DMS153 (cell line): Measurements from ENCODE around the gene ALK.
A peak's percentile ranks its signal among the peaks of the same experiment; 100 is the strongest.

ENCODE experiments used
- DNase-seq: peaks from one replicate; lab custom pipeline; 2025; lab: John Stamatoyannopoulos, UW

ALK gene

DNA sequence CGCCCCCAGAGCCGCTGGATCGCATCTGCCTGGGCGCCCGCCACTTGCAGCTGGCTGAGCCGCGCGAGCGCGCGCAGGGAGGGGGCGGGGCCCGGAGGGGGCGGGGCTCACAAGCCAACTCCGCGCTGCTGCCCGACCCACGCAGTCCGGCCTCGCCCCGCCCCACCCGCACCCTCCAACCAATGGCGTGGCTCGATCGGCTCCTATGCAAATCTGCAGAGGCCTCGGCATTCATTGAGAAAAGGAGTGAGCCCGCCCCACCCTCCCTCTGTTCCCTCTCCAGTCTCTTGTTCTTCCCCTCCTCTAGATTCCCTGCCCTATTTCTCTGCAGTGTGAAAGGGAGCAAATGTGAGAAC lies at the start of gene ALK:
ALK (minus strand) TSS at position 27 of the 356 bp plus-strand sequence. CDS start 927 bp downstream, outside the sequence.
- DNase-seq: peak; percentile 93

DNA sequence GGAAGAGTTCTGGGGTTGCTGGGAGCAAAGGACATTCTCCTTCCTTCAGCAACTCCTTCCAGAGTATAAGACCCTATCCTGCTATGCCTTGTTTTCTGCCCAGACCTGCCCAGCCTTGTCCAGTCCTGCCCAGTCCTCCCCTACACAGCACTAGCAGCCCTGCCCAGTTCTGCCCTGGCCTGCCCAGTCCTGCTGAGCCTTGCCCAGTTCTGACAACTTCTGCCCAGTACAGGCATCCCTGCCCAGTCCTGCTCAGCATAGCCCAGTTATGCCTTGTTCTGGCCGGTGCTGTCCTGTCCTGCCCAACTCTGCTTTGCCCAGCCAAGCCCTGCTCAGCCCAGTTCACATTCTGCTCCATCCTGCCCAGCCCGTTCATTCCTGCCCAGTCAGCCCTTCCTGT lies 44.9 kb upstream of the ALK start:
- DNase-seq: no peak

DNA sequence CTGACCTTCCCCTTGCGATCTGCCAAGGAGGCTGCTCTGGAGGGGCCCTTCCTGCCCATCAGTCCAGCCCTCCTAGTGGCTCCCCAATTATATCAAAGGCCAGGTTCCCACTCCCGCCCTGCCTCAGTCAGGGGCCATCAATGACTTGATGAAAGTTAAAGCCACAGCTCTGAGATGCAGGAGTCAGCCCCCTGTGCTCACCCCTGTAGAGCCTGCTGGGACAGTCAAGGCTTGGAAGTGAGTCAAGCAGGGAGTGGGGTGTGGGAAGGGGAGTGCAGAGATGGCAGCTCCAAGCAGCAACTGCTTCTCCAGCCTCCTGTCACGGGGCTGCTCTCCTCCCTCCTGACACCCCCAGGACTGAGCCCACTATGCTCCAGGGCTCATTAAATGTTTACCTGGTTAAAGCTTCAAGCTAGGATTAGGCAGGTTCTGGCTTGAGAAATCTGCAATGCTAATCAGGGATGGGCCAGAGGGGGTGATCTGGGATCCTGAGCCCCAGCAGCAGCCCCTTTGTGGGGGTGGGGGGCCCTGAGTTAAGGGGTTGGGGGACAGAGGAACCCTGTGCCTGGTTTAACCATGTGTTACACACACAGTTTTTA lies 42.7 kb upstream of the ALK start:
- DNase-seq: no peak

DNA sequence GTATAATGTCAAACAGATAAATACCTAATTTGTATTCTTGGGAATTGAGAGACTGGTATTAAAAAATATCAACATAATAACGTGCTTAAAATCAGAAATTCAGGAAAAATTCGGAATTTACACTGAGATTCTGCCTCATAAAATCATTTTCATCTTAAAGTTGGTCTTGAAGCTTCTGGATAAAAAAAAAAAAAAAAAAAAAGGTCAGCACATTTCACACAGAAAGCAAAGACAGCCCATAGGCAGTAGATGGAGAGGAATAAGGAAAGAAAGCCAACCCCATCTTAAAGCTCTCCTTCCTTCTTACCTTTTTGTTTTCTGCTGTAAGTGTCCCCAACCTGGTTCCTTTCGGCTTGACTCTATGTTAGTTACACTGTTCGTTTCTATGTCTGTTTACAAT lies 41.5 kb upstream of the ALK start:
- DNase-seq: no peak

DNA sequence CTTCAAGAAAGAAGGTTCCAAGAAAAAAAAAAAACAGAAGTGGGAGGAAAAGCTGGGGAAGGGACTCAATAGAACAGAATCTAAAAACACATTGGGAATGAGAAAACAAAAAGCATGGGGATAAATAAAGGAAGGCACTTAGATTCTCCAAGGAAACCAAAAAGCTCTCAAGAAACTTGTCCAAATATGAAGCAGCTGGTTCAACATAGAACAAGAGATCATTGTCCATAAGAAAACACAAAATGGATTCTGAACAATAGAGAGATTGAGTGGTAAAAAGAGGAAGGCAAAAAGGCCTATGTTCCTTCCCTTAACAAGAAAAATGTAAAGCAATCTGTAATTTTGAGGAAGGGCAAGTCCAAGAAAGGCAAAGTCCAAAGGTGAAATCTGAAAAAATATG lies 32.9 kb upstream of the ALK start:
- no peak for DNase-seq

DNA sequence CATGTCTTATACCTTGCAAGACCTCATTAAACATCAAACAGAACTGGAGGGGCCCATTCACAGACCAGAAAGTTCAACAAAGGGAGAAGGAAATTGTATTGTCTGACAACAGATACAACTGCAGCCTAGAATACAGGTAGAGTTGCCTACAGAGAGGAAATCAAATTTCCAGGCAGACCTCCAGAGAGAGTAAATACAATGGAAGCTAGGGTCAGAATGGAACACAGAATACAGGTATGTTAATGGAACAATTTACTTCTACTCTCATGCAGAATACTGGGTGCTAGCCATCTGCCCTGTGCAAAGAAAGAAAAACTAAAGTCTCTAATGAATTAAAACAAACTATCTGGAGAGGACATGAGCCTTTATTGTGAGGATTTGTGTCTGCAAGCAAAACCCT lies 31.6 kb upstream of the ALK start:
- DNase-seq: no peak

DNA sequence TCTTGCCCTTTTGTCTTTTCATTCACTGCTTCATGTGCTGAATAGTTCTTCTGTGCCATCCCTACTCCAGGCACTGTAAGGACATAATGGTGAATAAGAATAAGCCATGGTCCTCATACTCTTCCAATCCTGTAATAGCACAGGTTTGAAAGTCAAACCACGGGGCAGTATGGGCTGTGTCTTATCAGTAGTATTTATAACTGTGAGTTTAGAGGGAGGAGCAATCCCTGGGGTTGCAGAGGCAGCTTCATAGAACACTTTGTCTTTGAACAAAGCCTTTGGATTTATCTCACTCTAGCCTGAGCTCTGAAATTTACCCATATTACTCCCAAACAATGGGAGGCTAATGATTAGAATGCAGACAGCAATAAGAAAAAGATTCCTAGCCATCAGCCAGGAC lies 30.2 kb upstream of the ALK start:
- DNase-seq: no peak

DNA sequence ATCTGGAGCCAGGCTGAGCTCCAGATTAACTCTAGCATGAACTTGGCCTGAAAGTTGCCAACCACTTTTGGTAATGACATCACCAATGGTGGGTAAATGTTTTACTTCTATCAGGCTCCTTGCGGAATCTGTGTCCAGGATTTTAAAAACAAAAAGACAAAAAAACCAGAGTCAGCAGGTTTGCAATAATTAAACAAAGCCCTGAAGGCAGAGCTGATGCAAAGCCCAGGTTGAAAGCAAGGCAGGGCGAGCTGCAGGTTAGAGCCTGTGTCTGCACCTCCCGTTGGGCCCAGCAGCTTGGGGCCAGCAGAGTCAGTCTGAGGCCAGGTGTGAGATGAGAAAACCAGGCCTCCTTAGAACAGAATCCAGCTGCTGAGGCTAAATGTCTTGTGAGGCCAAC lies 29.1 kb upstream of the ALK start:
- no peak for DNase-seq

DNA sequence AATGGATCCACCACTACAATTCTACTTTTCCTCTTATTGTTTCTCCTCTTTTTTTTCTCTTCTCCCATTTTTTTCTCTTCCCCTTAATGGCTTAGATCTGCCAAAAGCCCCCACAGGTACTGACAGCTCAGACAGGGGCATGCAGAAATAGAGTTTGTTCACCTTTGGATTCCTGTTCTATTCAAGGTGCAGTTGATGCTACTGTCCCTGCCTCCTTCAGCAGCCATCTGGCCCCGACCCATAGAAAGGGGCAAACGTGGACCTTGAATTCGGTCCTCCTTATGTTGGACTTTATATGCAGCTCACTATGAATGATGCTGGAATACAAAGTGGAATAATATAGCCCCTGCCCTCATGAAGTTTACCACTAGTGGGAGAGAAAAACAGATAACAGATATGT lies 27.7 kb upstream of the ALK start:
- DNase-seq: no peak

DNA sequence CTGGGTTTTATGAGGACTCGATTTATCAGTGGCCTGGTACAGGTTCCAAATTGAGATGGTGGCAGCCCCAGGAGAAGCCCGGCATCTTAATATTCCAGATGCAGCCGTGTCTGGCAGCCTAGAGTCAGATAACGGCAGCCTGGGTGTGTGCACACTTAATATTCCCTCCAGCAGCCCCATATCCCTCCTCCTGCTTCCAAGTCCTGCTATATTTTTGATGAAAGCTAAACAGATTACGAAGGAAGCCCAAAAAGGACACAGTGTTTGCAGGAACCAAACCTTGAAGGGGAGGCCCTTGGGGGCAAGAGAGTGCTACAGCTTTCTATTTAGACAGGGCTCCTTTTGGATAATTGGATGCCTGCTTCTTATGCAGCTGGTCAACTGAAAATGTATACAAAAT lies 25.1 kb upstream of the ALK start:
- no peak for DNase-seq

DNA sequence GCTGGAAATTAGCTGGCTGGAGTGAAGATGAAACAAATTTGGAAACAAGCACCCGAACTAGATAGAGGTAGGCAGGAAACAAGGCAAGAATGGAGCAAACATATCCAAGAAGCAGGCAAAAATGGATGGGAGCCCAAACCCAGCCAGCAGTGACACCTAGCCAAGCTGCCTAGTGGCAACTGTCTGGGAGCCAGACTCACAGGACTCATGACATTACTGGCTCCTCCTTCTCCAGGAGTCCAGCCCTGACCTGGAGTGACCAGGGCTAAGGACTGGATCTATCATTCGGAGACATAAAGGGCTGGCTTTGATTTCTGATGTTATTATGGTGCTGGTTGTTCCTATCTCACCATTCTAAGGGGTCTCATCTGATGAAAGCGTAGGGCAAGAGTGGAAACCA lies 21.3 kb upstream of the ALK start:
- DNase-seq: no peak

DNA sequence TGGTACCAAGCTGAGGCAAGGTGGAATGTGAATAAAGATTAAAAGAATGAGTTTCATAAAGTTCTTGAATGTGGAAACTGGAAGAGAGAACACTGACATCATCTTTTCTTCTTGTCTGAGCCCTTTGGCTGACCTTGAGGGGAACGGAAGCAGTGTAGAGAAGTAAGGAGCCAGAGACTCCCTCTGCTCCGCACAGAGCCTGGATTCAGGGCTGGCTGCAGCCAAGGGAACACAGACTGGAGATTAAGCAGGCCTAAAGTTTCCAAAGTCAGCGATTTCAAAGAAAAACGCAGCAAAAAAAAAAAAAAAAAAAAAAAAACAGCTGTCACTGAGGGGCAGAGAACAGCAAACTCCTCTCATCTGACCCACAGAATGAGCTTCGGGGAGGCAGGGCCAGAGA lies 19.3 kb upstream of the ALK start:
- no peak for DNase-seq

DNA sequence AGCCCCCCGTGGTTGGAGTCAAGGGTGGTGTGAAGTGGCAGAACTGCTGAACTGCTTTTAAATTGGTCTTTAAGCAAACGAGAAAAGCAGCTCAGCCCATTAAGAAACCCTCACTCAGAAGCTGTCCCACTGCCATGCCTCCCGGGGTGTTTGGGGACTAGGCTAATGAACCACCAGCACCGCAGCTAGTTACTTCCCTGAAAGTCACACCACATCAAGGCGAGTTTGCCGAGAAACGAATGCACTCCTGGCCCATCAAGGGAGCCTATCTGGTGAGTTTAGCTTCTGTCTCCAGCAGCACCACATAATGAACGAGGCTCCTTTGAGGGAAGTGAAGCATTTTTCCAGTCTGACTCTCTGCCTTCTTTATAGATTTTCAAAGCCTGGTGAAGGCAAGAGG lies 14.6 kb upstream of the ALK start:
- DNase-seq: no peak

DNA sequence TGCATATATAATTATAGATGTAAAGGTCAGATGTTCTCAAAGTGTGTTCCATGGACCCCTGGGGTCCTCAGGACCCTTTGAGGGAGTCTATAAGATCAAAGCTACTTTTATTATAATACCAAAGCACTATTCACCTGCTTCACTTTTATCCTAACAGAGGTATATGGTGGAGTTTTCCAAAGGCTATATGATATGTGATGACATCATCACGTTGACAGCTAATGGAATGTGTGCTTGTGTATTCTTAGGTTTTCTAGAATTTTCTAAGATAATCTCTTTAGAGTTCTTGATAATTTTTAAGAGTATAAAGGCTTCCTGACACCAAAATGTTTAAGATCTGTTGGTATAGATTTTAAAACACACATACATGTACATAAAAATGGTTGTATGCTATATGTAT lies 10.4 kb upstream of the ALK start:
- DNase-seq: no peak

DNA sequence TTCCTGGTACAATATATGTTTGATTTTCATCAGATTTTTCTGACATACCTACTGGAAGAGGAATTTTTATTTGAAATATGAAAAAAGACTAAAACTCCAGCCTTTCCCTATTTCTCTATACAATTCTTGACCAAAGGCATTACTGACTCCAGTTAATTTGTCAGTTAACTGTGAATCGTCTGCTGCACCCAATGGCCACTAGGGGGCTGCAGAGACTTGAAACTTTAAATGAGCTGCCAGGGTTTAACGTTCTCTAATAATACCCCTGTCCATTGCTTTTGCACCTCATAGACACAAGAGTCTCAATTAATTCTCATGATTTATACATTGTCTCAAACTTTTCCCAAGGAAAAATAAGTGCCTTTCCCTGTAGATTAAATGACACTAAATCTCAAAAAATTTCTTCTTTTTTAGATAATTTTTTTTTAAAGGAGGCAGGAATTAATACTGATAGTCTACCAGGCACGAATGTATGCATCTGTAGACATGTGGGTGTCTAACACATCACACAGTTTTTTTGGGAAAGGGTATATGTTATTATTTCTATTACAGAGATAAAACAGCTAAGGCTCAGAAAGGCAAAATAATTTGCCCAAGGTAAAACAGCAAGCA lies 1.8 kb upstream of the ALK start:
- peak; percentile 43 for DNase-seq

DNA sequence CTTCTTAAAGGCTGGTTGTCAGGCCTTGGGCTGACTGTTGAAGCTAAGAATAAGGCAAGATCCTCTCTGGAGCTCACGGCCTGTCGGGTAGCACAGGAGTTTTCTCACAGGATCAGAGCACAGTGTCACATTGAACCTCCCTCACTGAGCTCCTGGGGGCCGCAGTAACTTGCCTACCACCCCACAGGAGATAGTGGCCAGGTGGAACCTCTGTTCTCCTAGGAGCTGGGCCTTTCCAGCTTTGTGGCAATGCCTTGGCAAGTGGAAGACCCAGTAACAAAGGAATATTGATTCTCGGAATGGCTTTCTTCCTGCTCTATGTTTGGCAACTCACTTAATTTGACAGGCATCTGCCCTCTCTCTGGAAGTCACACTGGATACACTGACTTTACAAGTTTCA lies 1.2 kb upstream of the ALK start:
- DNase-seq: no peak

DNA sequence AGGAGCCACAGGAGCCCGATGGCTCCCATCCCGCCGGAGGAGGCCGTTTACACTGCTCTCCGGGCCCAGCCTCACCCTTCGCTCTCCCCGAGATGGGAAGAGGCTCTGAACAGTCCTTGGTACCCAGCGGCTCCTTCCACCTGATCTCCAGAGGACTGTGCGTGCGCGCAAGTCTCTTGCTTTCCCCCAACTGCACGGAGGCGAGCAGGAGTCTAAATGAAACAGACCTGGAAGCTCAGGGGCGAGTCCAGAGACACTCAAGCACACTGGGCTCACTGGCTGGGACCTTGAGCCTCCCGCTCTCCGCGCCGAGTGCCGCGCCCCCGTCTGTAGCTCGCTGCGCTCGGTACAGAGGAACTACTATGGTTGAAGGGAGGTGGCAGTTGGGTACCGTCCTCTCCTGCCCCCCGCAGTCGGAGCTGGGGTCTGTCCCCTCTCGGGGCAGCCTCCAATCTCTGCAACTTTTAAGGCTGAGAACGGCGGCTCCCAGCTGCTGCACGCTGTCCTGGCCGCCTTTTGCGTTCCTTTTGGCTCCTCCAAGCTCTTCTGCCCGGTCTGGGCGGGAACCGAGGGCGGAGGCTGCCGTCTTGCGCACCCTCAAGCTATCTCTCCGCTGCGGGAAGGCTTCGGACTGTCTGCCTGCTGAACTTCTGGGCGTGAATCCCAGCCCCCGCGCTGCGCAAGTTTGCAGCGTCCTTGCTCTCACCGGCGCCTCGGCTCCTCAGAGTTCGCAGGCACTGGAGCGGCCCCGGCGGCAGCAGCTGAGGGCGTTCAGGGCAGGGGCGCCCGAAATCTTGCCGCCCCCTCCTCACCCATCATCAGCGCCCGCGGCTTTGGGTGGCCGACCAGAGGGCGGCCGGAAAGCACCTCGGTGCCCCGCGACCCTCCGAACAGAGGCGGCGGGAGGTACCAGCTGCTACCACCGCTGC lies 491 bp downstream of the ALK start:
- DNase-seq: no peak

DNA sequence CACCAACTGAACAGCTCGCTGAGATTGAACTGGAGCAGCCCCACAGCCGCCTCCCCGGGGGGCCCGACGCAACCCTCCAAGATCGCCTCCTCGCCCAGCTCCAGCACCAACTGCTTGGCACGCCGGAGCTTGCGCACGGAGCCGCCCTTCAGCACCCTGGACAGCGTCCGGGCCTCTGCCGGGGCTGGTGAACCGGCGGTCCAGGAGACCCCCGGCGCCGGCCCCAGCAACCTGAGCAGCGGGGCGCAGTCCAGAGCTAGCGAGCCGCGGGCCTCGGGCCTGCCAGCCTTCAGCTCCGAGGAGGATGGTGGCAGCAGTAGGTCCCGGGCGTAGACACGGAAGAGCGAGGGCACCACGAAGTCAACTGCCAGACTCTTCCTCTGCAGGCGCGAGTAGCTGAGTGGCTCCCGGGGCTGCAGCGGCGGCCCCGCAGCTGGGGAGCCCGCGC lies 1.2 kb downstream of the ALK start:
- no peak for DNase-seq

DNA sequence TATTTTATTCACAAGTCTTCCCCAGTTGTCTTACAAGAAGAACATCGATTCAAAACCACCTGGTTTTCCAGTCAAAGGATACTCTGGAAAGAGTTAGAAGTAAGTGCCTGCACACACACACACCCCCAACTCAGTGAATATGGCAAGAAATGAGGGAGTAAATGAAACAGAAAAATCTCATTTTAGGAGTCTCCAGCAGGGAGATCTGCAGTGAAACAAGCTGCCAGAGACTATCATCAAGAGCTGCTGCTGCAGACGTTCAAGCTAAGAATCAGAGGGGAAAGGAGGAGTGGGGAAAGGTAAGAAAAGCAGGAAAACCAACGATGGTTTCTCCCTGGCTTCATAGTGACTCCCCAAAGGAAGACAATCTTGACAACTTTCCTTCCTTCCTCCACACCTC lies 2.4 kb downstream of the ALK start:
- DNase-seq: no peak

DNA sequence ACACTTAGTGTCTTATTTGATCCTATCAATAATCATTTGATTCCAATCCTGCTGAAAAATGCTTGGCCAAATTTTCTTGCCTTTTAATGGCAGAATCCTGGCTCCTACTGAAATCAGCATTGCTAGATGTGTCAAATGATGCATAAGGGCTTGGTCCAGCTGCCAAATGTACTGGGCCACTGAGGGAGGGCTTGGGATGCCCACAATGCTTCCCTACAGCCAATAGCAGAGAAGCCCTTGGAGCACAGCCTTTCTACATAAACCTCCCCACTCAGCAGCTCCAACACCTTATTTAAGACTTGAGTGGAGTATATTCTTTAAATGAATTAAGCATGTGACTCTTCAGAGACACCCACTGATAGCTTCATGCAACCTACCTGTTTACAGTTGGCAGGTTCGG lies 3.6 kb downstream of the ALK start:
- DNase-seq: no peak

DNA sequence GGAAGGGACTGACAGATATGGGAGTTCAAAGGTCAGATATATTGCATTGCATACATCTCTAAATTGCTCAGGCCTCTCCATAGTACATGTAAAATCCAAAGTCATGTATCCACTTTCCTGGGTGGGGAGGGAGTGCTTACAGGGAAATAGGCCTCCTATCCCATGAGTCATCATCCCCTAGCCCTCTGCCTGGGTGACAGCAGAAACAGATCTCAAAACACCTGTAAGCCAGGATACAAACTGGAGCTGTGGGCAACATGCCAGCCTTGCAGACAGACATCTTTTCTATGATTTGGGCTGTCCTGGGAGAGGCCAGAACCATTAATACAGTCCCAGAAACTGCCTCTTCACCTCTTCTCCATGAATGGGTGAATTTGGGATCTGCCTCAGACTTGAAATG lies 4.8 kb downstream of the ALK start:
- DNase-seq: no peak

DNA sequence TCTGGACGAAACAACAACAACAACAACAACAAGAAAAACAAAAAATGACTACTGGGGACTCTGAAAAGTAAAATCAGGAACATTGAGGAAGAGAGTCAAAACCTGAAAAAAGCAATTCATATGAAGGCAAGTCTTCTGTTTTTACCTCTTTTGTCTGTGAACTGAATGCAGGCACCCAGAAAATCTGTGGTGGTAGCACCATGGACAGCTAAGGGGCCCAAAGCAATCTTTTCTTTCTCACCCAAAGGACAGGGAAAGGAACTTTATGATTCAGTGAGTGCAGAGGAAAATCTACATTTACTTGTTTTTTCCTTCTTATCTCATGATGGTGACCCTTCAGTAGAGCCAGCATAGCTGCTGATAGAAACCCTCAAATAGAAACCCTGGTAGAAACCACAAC lies 10.4 kb downstream of the ALK start:
- DNase-seq: no peak

DNA sequence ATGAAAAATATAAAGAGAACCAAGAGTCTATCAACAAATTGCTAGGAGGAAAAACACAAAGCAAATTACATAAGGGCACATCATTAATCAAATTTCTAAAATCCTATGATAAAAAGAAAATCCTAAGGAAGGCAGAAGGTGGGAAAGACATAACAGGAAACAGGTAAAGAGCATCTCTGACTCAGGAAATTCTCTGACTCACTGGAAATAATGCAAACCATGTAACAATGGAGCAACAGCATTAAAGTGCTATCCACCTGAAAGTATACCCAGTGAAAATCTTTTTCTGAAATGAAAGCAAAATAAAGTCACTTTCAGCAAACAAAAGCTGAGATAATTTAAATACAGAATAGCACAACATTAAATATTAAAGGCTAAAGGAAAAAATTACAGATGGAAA lies 10.9 kb downstream of the ALK start:
- DNase-seq: no peak
